AG10803 (cell line): Measurements from ENCODE around the gene TMEM92.

Experiments used
- DNase-seq: peaks from one replicate; pipeline ENCODE4 v3.0.0; 2010; ENCODE audit warnings: low read depth
- H3K4me3 ChIP-seq: 2 replicates; pipeline ENCODE4 v1.5.1; 2011; ENCODE audit warnings: mild to moderate bottlenecking, low read length, control low read depth
- TF ChIP-seq, protein P1 (sequence below): conservative IDR thresholded peaks from 2 replicates; pipeline ENCODE4 v1.5.1; 2011; ENCODE audit warnings: mild to moderate bottlenecking, low read length, control low read depth, inconsistent platforms

TMEM92 gene

DNA sequence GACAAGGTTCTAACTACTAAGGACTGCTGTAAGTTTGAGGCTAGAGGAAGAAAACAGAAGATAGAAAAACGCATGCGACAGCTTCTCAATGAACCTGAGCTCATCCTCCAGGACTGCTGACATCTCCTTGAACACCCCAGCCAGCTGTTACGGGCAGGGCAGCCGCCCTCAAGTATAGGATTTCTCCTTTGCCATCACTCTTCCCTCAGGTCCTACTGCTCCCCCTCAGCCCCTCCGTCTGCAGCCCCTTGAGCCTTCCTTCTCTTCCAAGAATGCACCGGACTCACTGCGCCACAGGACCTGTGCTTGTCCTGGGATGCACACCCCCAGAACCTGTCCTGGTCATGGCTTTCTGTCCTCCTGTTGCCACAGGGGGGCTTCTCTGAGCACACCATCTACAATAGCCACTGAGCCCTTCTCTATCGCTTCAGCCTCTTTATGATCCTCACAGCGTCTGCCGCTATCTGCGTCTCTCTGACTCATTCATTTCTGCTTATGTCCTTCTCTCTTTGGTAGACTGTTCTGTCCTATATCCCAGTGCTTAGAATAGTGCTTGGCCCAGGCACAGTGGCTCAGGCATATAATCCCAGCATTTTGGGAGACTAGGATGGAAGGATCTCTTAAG lies 56.0 kb downstream of the TMEM92 start:
- H3K4me3 ChIP-seq = no peak overlapping the region
- TF ChIP-seq, protein P1, sequence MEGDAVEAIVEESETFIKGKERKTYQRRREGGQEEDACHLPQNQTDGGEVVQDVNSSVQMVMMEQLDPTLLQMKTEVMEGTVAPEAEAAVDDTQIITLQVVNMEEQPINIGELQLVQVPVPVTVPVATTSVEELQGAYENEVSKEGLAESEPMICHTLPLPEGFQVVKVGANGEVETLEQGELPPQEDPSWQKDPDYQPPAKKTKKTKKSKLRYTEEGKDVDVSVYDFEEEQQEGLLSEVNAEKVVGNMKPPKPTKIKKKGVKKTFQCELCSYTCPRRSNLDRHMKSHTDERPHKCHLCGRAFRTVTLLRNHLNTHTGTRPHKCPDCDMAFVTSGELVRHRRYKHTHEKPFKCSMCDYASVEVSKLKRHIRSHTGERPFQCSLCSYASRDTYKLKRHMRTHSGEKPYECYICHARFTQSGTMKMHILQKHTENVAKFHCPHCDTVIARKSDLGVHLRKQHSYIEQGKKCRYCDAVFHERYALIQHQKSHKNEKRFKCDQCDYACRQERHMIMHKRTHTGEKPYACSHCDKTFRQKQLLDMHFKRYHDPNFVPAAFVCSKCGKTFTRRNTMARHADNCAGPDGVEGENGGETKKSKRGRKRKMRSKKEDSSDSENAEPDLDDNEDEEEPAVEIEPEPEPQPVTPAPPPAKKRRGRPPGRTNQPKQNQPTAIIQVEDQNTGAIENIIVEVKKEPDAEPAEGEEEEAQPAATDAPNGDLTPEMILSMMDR = no peak
- no peak for DNase-seq
